RWPE2 (cell line): ENCODE results near the gene ACAD10.

Source experiments
- ATAC-seq: fragments of 200-7000 bp; cut with Tn5 transposase; 3 replicates; pipeline ENCODE4 v1.9.1; 2021; ENCODE audit warnings: low read depth
- DNase-seq: peaks from one replicate; pipeline ENCODE4 v3.0.0-alpha.2; 2020; ENCODE audit warnings: low spot score
- H3K27ac ChIP-seq: fragments of 450-650 bp; 2 replicates; pipeline ENCODE4 v1.5.1; 2017; ENCODE audit warnings: mild to moderate bottlenecking; ENCODE audit not compliant: poor library complexity, severe bottlenecking
- H3K27me3 ChIP-seq: fragments of 250-450 bp; sonication (Bioruptor Pico); 2 replicates; pipeline ENCODE4 v1.5.1; 2021; ENCODE audit warnings: mild to moderate bottlenecking, moderate library complexity; ENCODE audit not compliant: insufficient read depth, poor library complexity, severe bottlenecking
- H3K36me3 ChIP-seq: fragments of 250-450 bp; sonication (Bioruptor Pico); 2 replicates; pipeline ENCODE4 v1.5.1; 2020; ENCODE audit warnings: low read depth, mild to moderate bottlenecking, moderate library complexity
- H3K4me1 ChIP-seq: fragments of 250-450 bp; sonication (Bioruptor Pico); 2 replicates; pipeline ENCODE4 v1.5.1; 2021; ENCODE audit warnings: mild to moderate bottlenecking, moderate library complexity; ENCODE audit not compliant: insufficient read depth, poor library complexity, severe bottlenecking
- H3K4me3 ChIP-seq: fragments of 250-450 bp; sonication (Bioruptor Pico); 2 replicates; pipeline ENCODE4 v1.5.1; 2021; ENCODE audit warnings: mild to moderate bottlenecking, moderate library complexity; ENCODE audit not compliant: severe bottlenecking
- H3K9me3 ChIP-seq: fragments of 250-450 bp; sonication (Bioruptor Pico); 2 replicates; pipeline ENCODE4 v1.5.1; 2021; ENCODE audit warnings: mild to moderate bottlenecking, moderate library complexity; ENCODE audit not compliant: severe bottlenecking
- CTCF ChIP-seq: fragments of 450-650 bp; IDR thresholded peaks from one replicate; pipeline ENCODE4 v1.5.1; 2017; ENCODE audit warnings: mild to moderate bottlenecking, moderate library complexity; ENCODE audit not compliant: poor library complexity, severe bottlenecking

Gene ACAD10

GRCh38 chr12:111756196-111756595 lies 70.3 kb downstream of the ACAD10 start:
- no peaks in the 10 kb centered on the region for H3K9me3 ChIP-seq
- H3K4me1 ChIP-seq, result no peaks in the 10 kb centered on the region
- no peak for TF ChIP-seq CTCF
- ATAC-seq, result no peak
- no peak for DNase-seq
- H3K27me3 ChIP-seq, result no peaks in the 10 kb centered on the region
- no peak overlapping the region for H3K27ac ChIP-seq
- H3K4me3 ChIP-seq, result no peak overlapping the region
- 0 out of 2 replicates have a peak, but pooled peaks cover 4% of the 10 kb centered on the region for H3K36me3 ChIP-seq

GRCh38 chr12:111756681-111757080 lies 70.8 kb downstream of the ACAD10 start:
- H3K4me1 ChIP-seq, result no peaks in the 10 kb centered on the region

GRCh38 chr12:111757361-111758119 lies 71.7 kb downstream of the ACAD10 start:
- 0 out of 2 replicates have a peak, but pooled peaks cover 4% of the 10 kb centered on the region for H3K36me3 ChIP-seq
- ATAC-seq, result no peak
- no peaks in the 10 kb centered on the region for H3K4me1 ChIP-seq
- no peak for TF ChIP-seq CTCF
- no peak overlapping the region for H3K4me3 ChIP-seq
- H3K9me3 ChIP-seq, result no peaks in the 10 kb centered on the region
- H3K27me3 ChIP-seq, result no peaks in the 10 kb centered on the region
- no peak for DNase-seq
- no peak overlapping the region for H3K27ac ChIP-seq

More at GRCh38 chr12:111756681-111757080, 70.8 kb downstream of the ACAD10 start:
- no peak overlapping the region for H3K27ac ChIP-seq
- H3K4me3 ChIP-seq, result no peak overlapping the region
- DNase-seq (no peak), ATAC-seq (no peak)
- H3K36me3 ChIP-seq, result 0 out of 2 replicates have a peak, but pooled peaks cover 4% of the 10 kb centered on the region
- H3K27me3 ChIP-seq, result no peaks in the 10 kb centered on the region
- H3K9me3 ChIP-seq, result no peaks in the 10 kb centered on the region
- TF ChIP-seq CTCF, result no peak

- Histone ChIP-seq H3K4me1 (no peaks in the 10 kb centered on the region), H3K27ac (no peak overlapping the region), H3K36me3 (0 out of 2 replicates have a peak, but pooled peaks cover 4% of the 10 kb centered on the region), H3K9me3 (no peaks in the 10 kb centered on the region), H3K27me3 (no peaks in the 10 kb centered on the region), H3K4me3 (no peak overlapping the region)
- no peak for ATAC-seq
- no peak for DNase-seq
- TF ChIP-seq CTCF, result no peak
These were observed 72.3 kb downstream of the ACAD10 start for GRCh38 chr12:111758120-111758561.

- H3K4me1 ChIP-seq, result no peaks in the 10 kb centered on the region
- H3K9me3 ChIP-seq, result no peaks in the 10 kb centered on the region
- TF ChIP-seq CTCF, result no peak
- H3K27ac ChIP-seq, result no peak overlapping the region
- no peaks in the 10 kb centered on the region for H3K36me3 ChIP-seq
- DNase-seq, result no peak
- no peak for ATAC-seq
- no peak overlapping the region for H3K4me3 ChIP-seq
- no peaks in the 10 kb centered on the region for H3K27me3 ChIP-seq
These were observed 73.4 kb downstream of the ACAD10 start for GRCh38 chr12:111759271-111759670.
